Neutrophil (primary cell): ENCODE results near the gene FIBCD1.
"Not testable (repeated sequence)": the region's sequence is repeated elsewhere in the genome, so short reads cannot be mapped to it uniquely, and the experiment has no call there.

Experiments
- H3K27ac ChIP-seq: fragments of 200-600 bp; sonication (generic); 2 replicates; pipeline ENCODE4 v1.5.1; 2016; ENCODE audit warnings: mild to moderate bottlenecking, moderate library complexity
- H3K27me3 ChIP-seq: fragments of 200-600 bp; sonication (generic); 2 replicates; pipeline ENCODE4 v1.6.0; 2016; ENCODE audit warnings: mild to moderate bottlenecking
- H3K36me3 ChIP-seq: fragments of 200-600 bp; sonication (generic); 2 replicates; pipeline ENCODE4 v1.5.1; 2017
- H3K4me1 ChIP-seq, 2 experiments: fragments of 200-600 bp in 1 of 2; sonication (generic) in 1 of 2; 1 replicate in 1 of 2; 2 replicates in 1 of 2; pipeline versions ENCODE4 v1.5.1 to v1.6.1; 2013 to 2016; ENCODE audit warnings: low read depth in 1 of 2, low read length in 1 of 2, mild to moderate bottlenecking in 1 of 2, moderate library complexity in 1 of 2; ENCODE audit not compliant: control insufficient read depth in 1 of 2, insufficient read depth in 1 of 2
- H3K4me3 ChIP-seq, 2 experiments: fragments of 200-600 bp in 1 of 2; sonication (generic) in 1 of 2; 1 replicate in 1 of 2; 2 replicates in 1 of 2; pipeline ENCODE4 v1.5.1; 2013 to 2016; ENCODE audit warnings: low read depth in 1 of 2, low read length in 1 of 2, mild to moderate bottlenecking in 1 of 2, moderate library complexity in 1 of 2
- H3K9me3 ChIP-seq: fragments of 200-600 bp; sonication (generic); 2 replicates; pipeline ENCODE4 v1.5.1; 2016
- TF ChIP-seq, protein P1 (sequence below): fragments of 200-600 bp; sonication (generic); IDR thresholded peaks from 2 replicates; pipeline ENCODE4 v1.5.1; 2016; ENCODE audit warnings: antibody characterized with exemption

The FIBCD1 gene

GRCh38 chr9:130956636-130957450, 17.8 kb upstream of the FIBCD1 start:
- no peaks in the 10 kb centered on the region for H3K9me3 ChIP-seq
- H3K36me3 ChIP-seq, result no peaks in the 10 kb centered on the region
- peaks cover 17% of the 10 kb centered on the region for H3K27me3 ChIP-seq
- TF ChIP-seq, protein P1, sequence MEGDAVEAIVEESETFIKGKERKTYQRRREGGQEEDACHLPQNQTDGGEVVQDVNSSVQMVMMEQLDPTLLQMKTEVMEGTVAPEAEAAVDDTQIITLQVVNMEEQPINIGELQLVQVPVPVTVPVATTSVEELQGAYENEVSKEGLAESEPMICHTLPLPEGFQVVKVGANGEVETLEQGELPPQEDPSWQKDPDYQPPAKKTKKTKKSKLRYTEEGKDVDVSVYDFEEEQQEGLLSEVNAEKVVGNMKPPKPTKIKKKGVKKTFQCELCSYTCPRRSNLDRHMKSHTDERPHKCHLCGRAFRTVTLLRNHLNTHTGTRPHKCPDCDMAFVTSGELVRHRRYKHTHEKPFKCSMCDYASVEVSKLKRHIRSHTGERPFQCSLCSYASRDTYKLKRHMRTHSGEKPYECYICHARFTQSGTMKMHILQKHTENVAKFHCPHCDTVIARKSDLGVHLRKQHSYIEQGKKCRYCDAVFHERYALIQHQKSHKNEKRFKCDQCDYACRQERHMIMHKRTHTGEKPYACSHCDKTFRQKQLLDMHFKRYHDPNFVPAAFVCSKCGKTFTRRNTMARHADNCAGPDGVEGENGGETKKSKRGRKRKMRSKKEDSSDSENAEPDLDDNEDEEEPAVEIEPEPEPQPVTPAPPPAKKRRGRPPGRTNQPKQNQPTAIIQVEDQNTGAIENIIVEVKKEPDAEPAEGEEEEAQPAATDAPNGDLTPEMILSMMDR, result no peak
- H3K27ac ChIP-seq, result no peak overlapping the region
- no peaks in the 10 kb centered on the region for H3K4me1 ChIP-seq
- no peak overlapping the region for H3K4me3 ChIP-seq

DNA sequence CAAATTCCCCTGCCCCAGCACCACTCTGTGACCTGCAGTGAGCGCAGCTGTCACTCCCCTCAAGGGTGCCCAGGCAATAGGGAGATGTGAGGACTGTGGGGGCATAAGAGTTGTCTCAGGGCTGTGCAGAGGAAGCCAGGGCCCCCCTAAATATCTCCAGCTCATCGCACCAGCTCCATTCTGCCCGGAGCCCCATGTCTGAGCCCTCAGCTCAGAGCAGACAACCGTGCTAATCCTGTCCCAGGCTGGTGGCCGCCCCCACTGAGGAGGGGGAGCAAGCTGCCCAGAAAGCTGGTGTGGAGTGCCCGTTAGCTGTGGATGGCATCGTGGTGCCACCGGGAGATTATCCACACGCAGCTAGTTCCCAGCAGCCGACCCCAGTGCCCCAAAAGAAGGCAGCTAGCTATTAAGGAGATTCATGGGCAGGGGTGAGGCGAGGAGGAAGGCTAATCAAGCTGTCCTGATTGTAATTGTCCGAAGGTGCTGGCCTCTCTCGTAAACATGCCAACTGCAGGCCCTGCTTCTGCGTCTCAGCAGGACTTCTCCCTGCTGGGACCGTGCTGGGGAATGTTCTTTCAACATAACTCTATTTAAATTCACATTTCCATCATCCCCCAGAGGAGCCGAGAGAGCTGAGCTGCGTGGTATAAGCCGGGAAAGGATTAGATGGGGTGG, 17.0 kb upstream of the FIBCD1 start:
- H3K4me1 ChIP-seq, result no peaks in the 10 kb centered on the region
- H3K36me3 ChIP-seq, result no peaks in the 10 kb centered on the region
- no peak overlapping the region for H3K4me3 ChIP-seq
- TF ChIP-seq, protein P1, result no peak
- no peak overlapping the region for H3K27ac ChIP-seq
- peaks cover 23% of the 10 kb centered on the region for H3K27me3 ChIP-seq
- no peaks in the 10 kb centered on the region for H3K9me3 ChIP-seq

- peaks cover 32% of the 10 kb centered on the region for H3K27me3 ChIP-seq
- not testable (repeated sequence) for H3K27ac ChIP-seq, H3K4me3 ChIP-seq, H3K4me1 ChIP-seq, H3K36me3 ChIP-seq, H3K9me3 ChIP-seq
Measured at GRCh38 chr9:130954925-130955324, 15.9 kb upstream of the FIBCD1 start.

DNA sequence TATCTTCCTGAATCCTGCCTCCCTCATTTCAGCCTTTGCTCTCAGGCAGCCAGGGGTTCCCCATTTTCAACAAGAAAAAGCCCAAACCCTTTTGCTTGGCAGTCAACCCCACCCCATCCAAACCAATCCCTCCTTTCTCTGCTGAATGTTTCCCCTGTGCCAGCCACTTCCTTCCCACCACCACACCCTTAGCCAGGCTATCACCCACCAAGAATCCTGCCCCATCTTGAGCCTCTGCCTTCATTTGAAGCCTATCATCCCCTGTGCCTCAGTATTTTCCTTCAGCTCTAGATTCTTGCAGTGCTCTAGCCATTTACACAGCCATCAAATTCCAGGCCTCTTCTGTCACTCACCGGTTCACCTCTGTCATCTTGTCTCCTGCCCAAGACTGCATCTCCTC, 15.3 kb upstream of the FIBCD1 start:
- no peaks in the 10 kb centered on the region for H3K9me3 ChIP-seq
- no peaks in the 10 kb centered on the region for H3K4me1 ChIP-seq
- H3K27me3 ChIP-seq, result peaks cover 38% of the 10 kb centered on the region
- H3K36me3 ChIP-seq, result no peaks in the 10 kb centered on the region
- H3K27ac ChIP-seq, result no peak overlapping the region
- TF ChIP-seq, protein P1, result no peak
- H3K4me3 ChIP-seq, result no peak overlapping the region

DNA sequence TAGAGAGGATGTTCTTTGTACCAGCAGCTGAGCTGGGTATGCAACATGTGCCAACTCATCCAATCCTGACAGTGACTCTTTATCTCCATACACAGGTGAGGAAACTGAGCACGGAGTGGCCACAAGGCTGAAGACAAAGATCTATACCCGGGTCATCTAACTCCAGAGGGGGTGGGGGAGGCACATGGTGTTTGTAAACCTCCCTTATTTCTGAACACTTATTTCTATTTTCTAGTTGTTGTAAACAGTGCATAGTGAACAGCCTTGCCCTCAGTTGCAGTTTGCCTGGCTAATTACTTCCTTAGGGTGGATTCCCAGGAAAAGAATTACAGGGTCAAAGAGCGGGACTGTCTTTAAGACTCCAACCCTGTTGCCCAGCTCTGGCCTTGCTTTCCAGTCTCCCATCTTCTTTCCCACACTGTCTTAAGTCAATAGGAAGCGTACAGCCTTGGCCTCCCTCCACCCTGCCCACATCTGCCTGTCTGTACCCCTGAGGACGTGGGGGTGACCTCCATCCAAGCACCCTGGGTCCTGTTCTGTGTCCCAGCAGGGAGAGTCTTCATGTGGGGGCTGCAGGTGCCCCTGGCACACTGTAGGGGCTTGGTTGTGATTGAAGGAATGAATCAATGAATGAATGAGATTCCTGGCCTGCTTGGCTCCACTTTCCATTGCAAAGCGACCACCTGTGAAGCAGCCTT, 13.2 kb upstream of the FIBCD1 start:
- no peaks in the 10 kb centered on the region for H3K9me3 ChIP-seq
- H3K27me3 ChIP-seq, result peaks cover 53% of the 10 kb centered on the region
- no peak overlapping the region for H3K4me3 ChIP-seq
- TF ChIP-seq, protein P1, result no peak
- no peaks in the 10 kb centered on the region for H3K36me3 ChIP-seq
- no peak overlapping the region for H3K27ac ChIP-seq
- H3K4me1 ChIP-seq, result no peaks in the 10 kb centered on the region

GRCh38 chr9:130950039-130950311, 10.9 kb upstream of the FIBCD1 start:
- Histone ChIP-seq H3K4me1 (no peaks in the 10 kb centered on the region), H3K4me3 (no peak overlapping the region), H3K27me3 (peaks cover 52% of the 10 kb centered on the region), H3K27ac (no peak overlapping the region), H3K36me3 (no peaks in the 10 kb centered on the region), H3K9me3 (no peaks in the 10 kb centered on the region)
- TF ChIP-seq, protein P1, result no peak
